Stimulated activated CD4-positive, alpha-beta T cell treated with anti-CD3 and anti-CD28 coated beads, Interleukin-15, amount 100 ng/mL, for 1 hour (primary cell): ENCODE measurements around the gene SLC17A7.
"Not testable (repeated sequence)": the region's sequence is repeated elsewhere in the genome, so short reads cannot be mapped to it uniquely, and the experiment has no call there.

Experiments used
- DNase-seq, 2 donors: peaks; one replicate each; pipeline ENCODE4 v3.0.0-alpha.2; 2020; ENCODE audit warnings: low read depth in 1 of 2, low spot score in 1 of 2

Gene SLC17A7

DNA sequence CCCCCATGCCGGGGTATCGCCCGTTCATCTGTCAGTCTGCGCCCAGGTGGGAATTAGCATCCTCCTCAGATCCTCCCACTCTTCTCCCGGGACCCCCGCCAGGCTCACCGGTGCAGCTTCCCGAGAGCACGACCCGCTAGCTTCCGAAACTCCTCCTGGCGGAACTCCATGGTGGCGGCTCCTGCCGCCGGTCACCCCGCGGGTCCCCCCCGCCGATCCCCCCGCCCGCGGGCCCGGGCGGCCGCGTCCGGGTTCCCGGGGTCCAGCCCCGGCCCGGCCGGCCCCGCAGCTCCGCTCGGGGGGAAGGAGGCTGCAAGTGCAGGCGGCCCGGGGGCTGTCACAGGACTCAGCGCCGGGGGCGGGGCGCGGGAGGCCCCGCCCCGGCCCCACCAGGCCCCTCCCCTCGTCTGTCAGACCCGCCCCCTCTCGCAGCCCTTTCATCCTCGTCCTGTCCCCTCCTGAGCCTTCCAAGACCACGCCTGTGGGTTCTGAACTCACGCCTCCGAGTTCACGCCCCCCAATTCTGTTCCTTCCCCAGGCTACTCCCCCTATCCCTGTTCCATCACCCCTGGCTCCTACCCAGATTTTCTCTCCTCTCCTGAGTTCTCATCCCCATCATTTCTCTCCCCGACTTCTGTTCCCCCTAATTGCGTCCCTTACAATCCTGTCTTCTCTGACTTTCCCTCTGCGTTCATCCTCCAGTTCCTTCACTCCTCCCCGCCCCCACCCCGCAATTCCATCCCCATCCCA lies at the start of gene SLC17A7:
SLC17A7 (minus strand) TSS at position 318 of the 750 bp plus-strand sequence; CDS start at position 170, 148 bp downstream.
- DNase-seq, result no peak

DNA sequence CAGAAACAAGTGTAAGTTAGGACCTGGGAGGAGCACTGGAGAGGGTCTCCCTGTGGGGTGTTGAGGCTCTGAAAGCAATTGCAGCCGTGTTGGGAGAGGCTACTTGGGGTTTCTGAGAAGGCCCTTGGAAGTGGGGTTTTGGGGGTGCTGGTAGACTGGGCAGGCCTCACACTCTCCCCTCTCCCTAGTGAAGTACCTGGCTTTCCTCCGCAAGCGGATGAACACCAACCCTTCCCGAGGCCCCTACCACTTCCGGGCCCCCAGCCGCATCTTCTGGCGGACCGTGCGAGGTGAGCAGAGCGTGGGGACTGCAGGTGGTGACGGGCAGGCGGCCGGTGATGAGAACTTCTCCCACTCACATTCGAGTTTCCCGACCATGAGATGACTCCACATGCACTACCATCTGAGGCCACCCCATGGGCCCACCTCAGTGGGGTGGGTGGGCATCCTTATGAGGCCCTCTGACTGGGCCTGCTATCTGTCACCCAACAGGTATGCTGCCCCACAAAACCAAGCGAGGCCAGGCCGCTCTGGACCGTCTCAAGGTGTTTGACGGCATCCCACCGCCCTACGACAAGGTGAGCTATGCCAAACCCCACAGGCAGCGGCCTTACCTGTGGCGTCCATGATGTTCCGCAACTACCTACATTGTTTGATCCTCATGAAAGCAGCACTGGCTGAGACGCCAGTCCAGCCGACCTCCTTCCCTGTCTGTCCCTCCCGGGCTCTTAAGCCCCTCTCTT lies 49.1 kb upstream of the SLC17A7 start:
- no peak for DNase-seq

DNA sequence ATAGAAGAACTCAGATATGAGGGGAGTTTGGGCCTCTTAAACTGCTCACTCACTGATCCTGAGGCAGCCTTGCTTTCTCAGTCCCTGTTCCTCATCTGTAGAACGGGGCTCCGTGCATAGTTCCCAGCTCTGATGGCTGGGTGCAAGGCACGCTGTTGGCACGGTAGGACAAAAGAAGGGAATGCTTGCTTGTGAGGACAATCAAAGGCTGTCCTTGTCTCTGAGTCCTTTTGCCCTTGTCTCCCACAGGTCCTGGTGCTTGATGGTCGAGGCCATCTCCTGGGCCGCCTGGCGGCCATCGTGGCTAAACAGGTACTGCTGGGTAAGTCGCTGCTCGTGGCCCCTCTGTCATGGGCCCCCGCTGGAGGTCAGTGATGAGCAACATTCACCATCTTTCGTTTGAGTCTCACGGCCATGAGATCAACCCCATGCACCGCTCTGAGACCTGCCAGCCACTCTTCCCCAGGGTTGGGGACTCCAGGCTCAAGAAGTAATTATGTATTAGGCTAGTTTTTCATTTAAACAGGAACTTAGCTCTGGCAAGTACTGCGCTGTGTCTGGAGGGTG lies 48.4 kb upstream of the SLC17A7 start:
- no peak for DNase-seq

DNA sequence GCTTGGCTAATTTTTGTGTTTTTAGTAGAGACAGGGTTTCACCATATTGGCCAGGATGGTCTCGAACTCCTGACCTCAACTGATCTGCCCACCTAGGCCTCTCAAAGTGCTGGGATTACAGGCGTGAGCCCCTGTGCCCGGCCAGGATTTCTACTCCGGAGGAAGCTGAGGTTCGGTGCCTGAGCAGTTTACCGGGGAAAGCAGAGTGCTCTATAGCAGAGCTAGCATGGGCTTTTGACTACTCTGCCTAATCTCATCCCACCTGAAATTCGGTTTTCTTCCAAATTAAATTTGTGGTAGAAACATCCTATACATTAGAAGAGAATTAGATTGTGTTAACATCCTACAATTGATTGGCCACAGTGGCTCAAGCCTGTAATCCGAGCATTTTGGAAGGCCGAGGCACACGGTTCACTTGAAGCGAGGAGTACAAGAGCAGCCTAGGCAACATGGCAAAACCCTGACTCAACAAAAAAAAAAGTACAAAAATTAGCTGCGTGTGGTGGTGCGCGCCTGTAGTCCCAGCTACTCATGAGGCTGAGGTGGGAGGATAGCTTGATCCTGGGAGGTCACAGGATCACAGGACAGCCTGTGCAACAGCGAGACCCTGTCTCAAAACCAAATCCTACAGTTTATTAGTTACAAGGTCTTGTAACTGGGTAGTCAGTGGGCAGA lies 47.7 kb upstream of the SLC17A7 start:
- no peak for DNase-seq

DNA sequence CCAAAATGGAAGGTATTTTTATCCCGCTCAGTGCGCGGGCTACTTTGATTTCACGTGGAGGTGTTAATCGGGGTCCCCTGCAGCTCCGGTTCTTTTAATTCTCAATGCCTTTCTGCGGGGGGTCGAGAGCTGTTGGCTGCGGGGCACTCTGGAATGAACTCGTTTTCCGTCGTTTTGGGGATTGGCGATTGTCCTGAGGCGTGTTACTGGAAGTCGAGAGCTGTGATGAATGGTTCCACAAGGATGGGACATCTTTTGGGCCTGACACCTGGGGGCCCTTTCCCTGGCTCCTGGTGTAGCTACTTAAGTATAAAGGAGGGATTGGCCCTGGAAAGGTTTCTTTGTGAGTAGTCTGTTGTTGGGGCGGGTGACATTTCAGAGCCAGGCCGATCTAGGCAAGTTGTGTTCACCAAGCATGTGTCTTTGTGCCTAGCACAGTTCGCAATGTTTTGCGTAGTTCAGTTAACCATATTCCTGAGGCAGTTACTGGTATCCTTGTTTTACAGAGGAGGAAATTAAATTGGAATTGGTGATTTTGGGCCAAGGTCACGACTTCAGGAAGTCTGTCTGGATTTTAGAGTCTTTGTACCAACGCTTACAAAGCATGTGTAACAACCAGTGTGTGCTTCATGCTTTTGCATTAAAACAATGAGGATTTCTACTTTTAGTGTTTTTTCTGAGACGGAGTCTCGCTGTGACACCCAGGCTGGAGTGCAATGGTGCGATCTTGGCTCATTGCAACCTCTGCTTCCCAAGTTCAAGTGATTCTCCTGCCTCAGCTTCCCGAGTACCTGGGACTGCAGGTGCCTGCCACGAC lies 46.9 kb upstream of the SLC17A7 start:
- DNase-seq, result no peak

DNA sequence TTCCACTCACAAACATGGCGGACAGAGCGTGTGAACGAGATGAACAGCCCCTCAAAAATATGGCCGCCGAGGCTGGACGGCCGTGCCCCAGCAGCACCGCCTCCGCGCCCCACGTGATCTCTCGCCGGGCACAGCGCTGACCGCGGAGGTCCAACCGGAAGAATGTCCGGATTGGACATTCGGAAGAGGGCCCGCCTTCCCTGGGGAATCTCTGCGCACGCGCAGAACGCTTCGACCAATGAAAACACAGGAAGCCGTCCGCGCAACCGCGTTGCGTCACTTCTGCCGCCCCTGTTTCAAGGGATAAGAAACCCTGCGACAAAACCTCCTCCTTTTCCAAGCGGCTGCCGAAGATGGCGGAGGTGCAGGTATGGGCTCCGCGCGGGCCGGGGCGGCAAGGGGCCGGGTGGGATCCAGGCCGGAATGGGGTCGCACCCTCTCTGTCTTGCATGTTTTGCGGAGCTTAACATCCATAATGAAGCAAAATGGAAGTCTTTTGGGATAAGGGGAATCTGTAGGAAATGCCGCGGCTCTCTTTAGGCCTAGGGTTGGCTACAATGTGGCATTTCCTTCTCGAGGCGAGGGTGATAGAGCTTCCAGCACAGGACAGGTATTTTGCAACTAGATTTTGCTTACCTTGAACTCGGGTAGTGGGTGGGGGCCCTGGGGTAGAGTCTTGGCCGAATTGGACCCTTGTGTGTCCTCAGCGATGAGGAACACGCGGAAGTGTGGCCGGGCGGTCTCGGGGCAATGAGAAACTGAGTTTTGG lies 46.1 kb upstream of the SLC17A7 start, which contains the start of gene RPL13A:
RPL13A (plus strand) TSS at position 332 of the 769 bp plus-strand sequence; CDS start at position 354, 22 bp downstream.
- DNase-seq, result peak; percentile 98 to 99

DNA sequence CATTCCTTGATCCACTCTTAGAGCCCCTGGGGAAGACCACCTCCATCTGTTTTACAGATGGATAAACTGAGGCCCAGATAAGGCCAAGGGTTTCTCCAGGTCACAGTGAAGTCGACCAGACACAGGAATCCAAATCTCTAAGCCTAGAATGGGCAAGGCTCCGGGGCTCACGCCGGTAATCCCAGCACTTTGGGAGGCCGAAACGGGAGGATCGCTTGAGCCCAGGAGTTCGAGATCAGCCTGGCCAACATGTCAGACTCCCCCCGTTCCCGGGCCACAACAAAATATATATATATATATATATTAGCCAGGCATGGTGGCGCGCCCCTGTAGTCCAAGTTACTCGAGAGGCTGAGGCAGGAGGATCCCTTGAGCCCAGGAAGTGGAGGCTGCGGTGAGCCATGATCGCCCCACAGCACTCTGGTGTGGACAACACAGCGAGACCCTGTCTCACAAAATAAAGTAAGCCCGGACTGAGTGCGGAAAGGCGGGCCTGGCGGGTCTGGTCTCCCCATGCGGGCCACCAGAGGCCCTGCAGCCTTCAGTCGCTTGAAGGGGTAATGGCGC lies 45.5 kb upstream of the SLC17A7 start:
- no peak for DNase-seq

DNA sequence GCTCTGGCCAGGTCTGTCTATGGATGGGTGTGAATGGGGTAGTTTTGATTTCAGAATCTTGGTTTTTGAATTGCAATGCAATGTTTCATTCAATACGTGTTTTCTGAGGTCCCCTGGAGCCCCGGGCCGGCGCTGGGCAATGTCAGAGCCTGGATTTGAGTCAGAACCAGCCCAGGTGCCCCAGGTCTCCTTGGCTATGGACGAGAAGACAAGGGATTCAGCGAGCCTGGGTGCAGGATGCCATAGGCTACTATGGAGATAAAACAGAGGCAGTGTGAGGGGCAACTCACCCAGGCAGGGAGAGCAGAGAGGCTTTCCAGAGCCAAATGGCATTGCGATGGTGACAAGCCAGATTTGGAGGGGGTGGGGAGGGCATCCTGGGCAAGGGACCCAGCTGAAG lies 44.9 kb upstream of the SLC17A7 start:
- no peak for DNase-seq

DNA sequence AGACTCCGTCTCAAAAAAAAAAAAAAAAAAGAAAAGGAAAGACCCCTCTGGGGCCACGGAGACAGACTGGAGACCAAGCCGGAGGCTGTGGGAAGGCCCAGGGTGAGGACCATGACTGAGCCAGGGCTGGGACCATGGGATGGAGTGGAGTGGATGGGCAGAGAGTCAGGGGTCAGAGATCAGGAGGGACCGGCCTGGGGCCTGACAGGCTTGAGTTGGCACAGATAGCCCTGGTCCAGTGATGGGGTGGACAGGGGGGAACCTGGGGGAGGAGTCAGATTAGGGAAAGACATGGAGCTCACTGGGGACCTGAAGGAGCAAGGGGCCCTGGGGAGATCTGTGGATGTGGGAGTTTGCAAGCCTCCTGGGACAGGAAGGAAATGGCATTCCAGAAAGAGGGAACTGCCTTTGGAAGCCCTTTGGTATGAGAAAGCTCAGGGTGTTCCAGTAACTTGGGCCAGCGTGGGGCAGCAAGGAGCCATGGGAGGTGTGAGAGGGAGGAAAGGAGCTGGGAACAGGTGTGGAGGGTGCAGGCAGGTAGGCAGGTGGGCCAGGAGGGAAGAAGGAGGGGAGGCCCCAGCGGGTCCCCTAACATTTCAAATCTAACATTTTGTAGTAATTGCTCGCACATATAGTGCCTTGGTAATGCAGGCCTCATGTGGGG lies 39.8 kb upstream of the SLC17A7 start:
- DNase-seq, result no peak

DNA sequence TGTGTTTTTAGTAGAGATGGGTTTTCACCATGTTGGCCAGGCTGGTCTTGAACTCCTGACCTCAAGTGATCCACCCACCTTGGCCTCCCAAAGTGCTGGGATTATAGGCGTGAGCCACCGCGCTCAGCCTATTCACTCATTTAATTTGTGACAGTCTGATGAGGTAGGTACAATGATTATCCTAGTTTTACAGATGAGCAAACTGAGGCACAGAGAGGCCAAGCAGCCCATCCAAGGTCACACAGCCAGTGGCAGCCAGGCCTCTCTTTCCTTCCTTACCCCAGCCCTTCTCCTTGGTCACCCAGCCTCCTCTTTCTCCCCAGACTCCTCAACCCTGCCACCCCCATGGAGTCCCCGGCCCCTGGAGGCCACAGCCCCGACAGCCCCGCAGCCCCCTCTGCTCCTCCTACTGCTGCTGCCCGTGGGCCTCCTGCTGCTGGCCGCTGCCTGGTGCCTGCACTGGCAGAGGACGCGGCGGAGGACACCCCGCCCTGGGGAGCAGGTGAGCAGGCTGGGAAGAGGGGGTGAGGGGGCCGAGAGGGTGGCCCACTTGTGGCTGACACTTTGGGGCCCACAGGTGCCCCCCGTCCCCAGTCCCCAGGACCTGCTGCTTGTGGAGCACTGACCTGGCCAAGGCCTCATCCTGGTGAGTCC lies 38.8 kb upstream of the SLC17A7 start:
- no peak for DNase-seq

DNA sequence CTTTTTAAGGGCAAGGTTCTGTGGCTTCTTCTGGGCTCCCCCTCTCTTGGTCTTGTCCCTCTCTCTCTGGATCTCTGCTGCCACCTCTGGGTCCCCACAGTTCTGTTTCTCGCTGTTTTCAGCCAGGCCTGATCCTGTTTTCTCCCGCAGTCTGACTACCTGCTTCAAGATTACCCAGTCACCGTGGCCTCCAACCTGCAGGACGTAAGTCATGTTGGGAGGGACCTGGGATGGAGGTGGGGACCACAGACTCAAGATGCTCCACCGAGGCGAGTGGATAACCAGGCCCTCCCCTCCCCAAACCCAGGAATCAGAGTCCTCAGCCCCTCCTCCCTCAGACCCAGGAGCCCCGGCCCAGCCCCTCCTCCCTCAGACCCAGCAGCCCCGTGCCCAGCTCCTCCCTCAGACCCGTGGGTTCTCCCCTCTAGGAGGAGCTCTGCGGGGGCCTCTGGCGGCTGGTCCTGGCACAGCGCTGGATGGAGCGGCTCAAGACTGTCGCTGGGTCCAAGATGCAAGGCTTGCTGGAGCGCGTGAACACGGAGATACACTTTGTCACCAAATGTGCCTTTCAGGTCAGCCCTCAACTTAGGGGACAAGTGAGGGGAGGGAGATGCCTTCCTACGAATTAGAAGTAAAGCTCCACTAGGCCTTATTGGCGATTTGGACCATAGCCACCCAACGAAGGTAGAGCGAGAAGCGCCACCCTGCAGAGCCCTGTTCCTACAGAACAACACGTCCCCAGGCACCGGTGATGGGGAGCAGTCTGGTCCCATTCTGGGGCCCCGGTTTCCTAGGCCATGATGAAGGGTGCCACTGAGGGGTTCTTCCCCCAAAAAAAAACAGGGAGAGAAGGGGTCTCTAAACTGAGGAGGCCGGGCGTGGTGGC lies 34.9 kb upstream of the SLC17A7 start:
- DNase-seq, result peak in 1 of 2 donors; percentile 63

DNA sequence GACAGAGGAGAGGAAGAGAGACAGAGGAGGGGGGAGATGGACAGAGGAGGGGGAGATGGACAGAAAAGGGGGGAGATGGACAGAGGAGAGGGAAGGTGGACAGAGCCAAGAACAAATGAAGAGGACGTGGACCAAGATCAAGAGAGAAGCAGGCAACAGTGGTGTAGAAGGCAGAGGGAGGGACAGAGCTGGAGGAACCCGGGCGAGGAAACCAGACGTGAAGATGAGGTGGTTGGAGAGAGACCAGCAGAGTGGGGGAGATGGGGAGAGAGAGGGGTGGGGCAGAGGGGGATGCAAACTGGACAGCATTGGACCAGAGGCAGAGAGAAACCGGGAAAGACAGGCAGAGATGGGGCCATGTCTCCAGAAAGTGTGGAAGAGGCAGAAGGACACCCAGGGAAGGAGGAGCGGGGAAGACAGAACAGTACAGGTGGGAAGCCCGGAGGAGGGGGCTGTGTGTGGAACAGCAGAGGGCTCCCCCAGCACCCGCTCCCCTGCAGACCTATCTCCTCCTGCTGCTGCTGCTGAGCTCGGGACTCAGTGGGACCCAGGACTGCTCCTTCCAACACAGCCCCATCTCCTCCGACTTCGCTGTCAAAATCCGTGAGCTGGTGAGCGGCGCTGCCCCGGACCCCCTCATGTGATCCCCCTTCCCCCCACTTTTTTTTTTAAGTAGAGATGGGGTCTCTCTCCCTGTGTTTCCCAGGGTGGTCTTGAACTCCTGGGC lies 34.0 kb upstream of the SLC17A7 start:
- DNase-seq, result no peak

DNA sequence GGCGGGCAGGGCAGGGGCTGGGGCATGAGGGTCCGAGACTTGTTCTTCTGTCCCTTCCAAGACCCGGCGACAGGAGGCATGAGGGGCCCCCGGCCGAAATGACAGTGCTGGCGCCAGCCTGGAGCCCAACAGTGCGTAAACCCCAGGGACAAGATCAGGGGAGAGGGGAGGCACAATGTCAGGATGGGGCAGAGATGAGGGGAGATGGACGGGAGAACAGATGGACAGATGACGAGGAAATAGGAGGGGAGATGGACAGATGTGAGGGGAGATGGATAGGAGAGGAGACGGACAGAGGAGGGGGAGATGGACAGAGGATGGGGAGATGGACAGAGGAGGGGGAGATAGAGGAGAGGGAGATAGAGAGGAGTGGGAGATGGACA lies 33.2 kb upstream of the SLC17A7 start:
- DNase-seq, result no peak

DNA sequence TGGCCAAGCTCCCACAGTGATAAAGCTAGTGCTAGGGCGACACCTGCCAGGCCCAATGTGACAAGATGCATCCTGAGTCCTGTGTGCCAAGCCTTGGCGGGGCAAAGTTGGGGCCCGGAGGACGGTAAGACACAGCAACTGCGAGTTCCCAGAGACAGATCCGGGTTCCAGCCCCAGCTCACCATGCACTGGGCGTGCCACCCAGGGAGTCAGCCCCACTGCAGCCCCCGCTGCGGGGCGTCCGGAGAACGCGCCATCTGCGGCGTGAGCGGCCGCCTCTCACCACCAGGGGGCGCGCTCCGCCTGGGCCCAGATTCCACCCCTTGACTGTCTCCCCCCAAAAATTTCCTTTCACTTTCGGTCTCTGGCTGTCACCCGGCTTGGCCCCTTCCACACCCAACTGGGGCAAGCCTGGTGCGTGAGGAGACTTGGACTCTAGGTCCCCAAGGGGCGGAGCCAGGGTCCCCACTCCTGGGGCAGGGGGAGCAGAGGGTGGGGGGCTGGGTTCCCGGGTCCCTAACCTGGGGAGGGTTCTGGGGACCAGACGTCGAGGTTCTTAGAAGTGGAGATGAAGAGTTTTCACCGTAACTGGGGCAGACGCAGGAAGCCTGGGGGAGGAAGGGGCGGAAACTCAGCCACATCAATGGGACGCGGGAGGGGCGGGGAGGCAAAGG lies 32.7 kb upstream of the SLC17A7 start, which contains the start of gene FLT3LG:
FLT3LG (plus strand) TSS at position 348 of the 674 bp plus-strand sequence. CDS start 425 bp downstream, outside the sequence.
- peak; percentile 83 to 86 for DNase-seq

DNA sequence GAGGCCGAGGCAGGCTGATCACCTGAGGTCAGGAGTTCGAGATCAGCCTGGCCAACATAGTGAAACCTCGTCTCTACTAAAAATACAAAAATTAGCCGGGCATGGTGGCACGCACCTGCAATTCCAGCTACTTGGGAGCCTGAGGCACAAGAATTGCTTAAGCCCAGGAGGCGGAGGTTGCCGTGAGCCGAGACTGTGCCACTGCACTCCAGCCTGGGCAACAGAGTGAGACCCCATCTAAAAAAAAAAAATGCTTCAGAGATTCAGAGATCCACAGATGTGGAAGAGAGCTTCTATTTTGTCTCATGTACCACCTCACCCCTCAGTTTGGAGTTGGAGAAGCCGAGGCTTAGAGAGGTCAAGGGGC lies 32.2 kb upstream of the SLC17A7 start:
- not testable (repeated sequence) for DNase-seq

DNA sequence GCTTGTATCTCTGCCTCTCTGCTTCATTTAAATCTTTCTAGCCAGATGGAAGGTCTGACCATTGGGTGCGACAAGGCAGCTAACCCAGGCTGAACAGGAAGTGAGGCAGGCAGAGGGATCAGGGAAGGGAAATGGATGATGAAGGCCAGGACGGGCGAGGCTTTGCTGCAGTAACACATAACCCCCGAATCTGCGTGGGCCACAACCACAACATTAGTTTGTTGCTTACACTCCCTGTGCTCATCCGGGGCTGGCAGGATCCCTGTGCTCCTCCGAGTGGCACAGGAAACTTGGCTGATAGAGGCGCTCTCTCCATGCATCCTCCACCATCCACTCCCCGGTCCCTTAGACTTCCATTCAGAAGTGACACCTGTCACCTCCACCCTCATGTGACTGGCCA lies 31.6 kb upstream of the SLC17A7 start:
- DNase-seq, result no peak
